HG03457 (cell line): Measurements from ENCODE around the gene CT47C1.

Source experiments
- ATAC-seq: cut with Tn5 transposase; IDR thresholded peaks from one replicate; pipeline ENCODE4 v1.9.1; 2021; ENCODE audit warnings: moderate number of reproducible peaks; ENCODE audit not compliant: unreplicated experiment

Gene CT47C1

DNA sequence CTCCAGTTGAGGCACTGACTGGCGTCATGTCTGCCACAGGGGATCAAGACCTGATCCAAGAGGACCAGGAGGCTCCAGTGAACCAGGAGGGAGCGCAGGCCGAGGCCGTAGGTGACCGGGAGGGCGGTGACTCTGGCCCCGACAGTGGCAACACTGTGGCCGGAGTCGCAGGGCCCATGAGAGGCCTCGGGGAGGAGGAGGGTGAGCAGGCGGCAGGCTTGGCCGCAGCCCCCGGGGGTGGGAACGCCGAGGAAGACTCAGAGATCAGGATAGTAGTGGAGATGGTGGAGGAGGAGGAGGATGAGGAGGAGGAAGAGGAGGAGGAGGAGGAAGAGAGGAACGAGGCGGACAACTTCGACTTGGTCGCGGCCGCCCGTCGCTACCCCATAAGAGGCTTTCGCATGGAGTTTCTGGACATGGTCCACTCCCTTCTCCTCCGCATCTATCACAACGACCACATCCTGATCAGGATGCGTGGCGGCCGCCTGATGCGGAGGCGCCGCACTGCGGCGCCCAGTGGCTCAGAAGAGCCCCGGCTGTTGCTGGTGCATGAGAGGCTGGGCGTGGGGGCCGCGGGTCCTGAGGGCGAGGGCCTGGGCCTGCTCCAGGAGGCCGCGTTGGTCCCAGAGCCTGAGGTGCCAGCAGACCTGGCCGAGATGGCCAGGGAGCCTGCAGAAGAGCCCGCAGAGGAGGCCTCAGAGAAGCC, 560 bp downstream of the CT47C1 start:
- no peak for ATAC-seq

DNA sequence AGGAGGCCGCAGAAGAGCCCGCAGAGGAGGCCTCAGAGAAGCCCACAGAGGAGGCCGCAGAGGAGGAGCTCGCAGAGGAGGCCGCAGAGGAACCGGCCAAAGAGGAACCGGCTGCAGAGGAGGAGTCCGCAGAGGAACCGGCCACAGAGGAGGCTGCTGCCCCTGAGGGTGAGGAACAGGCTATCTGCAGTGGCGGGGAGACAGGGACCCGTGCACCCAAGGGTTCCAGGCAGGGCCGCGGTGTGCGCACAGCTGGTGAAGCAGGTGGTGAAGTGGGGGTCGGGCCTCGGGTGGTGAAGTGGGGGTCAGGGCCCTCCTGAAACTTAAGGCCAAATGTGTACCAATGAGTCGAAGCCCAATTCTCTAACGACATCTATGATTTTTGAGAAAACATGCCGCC, 1.1 kb downstream of the CT47C1 start:
- no peak for ATAC-seq

DNA sequence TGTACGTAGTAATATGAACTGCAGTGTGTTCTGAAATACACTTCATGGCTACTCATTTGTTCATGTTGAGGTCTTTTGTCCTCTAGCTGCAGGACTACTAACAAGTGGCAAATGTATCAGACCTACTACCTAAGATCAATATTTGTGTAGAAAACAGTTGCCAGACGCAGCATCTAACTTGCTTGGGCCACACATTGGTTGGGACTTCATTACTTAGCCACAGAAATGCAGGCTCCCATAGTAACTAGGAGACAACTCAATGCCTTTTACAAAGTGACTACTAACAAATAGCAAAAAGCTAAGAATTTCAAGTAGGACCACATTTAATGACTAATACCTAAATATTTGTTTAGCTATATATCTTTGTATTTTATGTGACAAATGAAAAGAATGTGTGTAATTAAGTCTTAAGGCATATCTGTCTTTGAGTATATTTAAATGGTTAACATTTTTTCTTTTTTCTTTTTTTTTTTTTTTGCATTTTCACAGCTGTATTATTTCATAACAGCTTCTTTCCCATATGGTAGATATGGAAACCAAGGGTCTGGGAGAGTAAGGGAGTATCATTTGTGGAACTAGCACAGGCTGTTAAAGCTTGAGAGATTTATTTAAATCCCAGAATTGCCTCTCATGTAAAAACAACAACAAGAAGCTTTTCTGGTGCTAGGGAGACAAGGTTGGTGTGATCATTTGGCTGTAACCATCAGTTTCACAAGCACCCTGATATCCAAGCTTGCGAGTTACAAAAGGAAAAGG, 2.7 kb downstream of the CT47C1 start:
- no peak for ATAC-seq

DNA sequence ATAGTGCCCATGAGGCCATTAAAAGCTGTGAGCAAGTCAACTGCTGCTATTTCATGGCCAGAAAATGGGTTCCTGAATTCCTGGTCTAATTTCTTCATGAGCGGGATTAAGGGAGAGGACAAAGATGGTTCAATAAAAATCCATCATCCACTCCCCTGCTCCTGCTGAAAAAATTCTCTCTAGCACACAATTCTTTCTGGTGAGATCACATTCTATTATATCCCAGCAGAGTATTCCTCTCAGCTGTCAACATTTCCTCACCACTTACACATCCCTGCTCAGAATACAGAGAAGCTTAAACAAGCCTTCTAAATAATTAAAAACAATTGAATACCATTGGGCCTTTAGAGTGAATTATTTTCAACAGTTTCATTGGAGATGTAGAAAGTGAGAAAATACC, 9.5 kb downstream of the CT47C1 start:
- ATAC-seq, result no peak

DNA sequence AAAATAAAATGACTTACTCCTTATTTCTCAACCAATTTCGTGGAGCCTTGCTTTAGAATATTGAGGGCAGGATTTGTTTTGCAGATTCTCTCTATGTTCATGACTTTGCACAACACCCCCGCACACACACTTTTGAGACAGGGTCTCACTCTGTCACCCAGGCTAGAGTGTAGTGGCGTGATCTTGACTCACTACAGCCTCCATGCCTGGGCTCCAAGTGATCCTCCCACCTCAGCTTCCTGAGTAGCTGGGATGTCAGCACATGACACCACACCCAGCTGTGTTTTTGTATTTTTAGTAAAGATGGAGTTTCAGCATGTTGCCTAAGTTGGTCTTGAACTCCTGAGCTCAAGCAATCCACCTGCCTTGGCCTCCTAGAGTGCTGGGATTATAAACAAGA, 12.0 kb downstream of the CT47C1 start:
- ATAC-seq, result no peak

DNA sequence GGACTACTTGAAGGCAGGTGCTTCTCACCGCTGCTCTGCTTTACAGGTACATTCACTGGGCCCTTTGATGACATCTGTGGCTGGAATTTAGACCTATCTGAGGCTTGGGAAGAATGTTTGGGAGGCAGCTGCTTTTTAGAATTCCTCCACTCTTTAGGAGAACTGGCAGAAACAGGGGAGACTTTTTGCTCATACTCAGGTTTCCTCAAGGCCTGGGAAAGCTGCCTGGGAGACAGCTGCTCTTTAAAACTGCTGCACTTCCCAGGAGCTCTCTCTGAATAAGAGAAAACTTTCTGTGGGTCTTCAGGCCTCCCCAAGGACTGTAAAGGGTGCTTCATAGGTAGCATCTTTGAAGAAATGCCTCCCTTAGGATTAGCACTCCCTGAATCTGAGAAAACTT, 14.3 kb downstream of the CT47C1 start:
- no peak for ATAC-seq

DNA sequence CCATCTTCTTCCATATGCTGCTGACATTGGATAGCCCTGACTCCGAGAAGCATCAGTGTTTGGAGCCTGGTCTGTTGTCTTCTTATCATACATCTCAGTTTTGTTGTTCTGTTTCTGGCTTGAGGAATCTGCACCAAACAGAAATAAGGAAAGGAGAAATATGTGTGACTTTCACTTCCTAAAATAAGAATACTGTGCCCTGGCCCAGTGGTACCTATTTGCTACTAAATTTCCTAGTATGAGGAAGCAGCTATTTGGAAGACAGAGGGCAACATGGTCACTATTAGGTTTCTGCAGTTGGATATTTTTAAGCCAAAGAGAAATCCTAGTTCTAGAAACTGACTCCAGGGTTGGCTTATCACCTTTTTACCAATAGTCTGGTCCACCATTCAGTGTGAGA, 16.8 kb downstream of the CT47C1 start:
- ATAC-seq, result no peak

DNA sequence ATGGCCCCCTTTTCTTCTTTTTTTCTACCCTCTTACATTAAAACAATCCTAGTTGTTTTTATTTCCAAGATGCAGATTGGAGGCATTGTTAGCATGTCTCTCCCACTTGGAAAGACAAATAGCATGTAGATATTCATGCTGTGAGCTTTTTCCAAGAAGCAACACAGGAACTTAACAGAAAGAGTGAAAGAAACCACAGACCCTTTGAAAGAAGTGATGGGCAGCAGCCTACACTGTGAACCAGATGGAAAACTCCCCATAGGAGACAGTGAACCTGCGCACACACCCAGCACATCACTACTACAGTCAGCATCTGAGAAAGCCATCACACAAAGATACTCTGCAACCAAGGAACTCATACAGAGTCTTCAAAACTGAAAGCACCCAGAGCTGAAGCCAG, 17.8 kb downstream of the CT47C1 start:
- ATAC-seq, result no peak

DNA sequence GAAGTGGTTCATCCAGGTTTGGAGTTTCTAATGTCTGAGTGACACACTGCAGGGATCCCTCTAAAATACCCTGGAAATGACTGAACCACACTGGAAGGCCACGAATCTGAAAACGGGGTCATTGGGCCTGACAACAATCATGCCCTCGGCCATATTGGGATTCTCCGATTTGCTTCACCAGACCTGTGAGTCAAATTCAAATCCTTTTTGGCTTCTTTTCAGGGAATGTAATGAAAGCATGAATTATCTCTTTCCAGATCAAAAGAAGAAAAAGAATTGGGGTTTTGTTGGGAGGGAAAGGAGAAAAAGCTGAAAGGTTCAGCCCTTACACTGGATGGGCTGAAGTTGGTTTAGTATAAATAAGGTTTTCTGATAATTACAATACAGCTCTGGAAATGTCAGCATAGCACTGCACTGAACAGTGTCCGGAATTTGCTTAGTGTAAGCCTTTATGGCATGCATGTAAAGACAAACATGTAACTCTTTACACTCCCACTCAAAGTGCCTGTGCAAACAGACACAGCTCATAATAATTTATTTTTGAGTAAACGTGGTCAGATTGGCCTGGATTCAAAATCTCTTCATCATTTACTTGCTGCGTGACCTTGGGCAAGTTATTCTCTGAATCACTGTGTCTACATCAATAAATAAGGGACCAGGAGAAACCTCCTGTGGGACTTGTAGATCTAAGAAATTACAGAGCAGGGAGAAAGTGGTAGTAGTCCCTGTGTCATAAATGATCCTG, 21.4 kb downstream of the CT47C1 start:
- ATAC-seq, result no peak

DNA sequence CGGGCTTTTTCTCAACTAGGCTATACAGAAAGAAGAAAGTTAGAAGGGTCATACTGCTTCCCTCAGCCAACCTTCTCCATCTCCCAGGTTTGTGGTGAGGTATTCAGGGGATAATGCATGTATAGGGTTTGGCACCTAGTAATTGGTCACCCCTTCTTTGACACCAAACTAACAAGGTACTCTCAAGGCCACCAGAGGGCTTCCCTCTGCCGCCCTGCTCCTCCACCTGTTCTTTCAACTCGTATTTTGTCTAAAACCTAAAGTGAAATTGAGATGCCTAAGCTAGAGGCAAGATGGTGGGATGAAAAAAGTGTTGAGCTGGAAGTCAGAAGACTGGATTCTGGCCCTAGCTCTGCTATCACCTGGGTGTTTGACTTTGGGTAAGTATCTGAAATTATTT, 22.0 kb downstream of the CT47C1 start:
- no peak for ATAC-seq

DNA sequence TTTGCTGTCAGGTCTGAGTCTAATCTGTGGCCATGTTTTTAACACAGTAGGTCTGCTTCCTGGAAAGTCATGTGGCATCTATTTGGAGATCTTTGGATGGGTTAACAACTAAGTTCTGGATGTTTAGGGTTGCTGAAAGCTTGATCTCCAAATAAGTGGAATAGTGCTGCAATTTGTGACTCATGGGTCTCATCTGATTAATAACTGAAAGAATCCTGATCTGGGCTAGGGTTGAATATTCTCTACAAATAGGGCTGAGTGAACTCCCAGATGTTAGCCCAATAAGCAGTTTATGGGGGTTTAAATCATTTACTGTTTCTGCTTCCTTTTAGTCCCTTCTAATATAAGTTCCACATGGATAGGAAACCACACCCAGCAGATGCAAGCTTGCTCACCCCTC, 23.1 kb downstream of the CT47C1 start:
- no peak for ATAC-seq

DNA sequence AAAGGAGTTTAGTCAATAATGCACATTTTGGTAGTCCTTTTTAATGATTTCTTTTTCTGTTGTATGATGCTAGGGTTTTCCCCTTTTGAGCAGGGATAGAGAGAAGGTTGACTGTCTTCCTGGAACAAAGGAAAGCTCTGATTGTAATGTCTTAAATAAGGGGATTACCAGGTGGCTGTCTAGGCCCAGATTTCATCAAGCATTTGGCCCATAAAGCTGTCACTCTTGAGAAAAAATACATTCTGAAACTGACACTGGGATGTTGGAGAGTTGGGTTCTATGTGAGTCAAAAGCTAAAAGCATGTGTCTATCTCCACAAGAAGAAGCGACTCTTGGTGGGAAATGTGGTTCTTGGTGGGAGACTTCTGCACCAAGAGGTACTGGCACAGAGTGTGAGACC, 28.4 kb downstream of the CT47C1 start:
- ATAC-seq, result no peak

DNA sequence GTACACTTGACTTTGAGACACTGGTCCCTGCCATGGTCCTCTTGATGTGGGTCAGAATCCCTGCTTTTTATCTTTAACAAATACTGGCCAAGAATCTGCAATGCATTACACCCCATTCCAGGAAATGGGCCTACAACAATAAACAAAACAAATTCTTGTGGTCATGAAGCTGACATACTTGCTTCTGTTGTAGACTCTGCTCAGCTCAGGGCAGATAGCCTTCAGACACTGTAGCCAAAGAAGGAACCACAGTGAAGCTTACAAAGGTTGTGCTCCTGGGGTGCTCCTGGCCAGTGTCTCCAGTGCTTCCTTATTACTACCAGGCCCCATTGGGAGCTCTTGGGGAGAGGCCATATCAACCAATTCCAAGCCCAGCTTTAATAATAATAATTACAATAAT, 33.0 kb downstream of the CT47C1 start:
- no peak for ATAC-seq

DNA sequence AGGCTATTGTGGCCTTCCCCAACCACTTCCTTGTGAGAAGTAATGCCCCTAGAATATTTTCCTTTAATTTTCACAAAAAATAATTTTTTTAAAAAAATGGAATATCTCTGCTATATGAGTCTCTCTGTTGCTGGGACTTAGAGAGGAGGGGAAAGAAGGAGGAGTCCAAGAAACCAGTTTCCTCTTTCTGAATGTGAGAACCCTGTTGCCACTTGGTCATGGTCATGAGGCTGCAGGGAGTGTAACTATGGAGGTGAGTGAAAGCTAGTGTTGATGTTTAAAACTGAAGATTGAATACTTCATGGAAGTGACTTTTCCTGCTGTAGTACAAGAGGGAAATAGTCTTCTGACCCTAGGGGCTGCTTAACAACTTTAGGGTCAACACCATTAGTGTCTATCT, 34.4 kb downstream of the CT47C1 start:
- no peak for ATAC-seq

DNA sequence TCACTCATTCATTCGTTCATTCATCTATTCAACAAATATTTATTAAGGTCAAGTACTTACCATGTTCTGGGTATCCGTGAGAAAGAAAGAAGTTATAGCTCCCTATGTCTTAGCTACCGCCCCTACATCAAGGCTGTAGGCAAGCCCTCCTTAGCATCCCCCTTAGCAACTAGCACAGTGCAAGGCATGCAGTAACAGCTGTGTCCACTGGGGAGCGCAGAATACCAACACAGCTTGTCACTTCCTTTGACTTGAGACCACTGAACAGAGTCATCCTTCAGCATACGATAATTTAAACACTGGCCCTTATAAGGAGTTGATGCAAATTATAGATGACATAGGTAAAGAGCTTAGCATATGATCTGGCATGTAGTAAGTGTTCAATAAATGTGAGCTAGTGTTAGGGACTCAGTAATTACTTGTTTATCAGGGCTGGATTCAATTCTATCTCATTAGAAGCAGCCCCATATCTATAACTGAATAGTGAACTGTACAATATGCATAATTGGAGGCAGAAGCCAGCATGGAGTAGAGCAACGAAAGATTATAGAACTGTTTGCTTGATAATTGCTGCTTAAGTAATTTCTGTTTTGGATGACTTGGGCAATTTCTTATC, 46.1 kb downstream of the CT47C1 start:
- ATAC-seq, result peak; percentile 59

DNA sequence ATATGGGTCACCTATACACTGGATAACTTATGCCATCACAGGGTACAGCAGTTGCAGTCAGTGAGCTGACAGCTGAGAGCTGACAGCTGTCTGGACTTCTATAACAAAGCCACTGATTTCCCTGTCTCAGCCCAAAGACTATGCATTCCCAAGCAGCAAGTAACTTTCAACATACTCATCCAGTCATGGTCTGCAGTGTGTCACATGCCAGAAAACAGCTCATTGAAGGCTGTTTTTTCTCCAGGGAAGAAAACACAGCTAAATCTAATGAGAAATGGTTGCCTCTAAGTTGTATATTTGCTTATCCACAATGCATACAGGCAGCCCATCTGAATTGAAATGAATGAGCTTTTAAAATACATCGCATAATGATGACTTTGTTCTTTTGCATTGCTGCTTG, 48.5 kb downstream of the CT47C1 start:
- ATAC-seq, result no peak
